GM19043 (cell line): ENCODE results near the gene EOLA1.
A peak's percentile ranks its signal among the peaks of the same experiment; 100 is the strongest.
"Not testable (repeated sequence)": the region's sequence is repeated elsewhere in the genome, so short reads cannot be mapped to it uniquely, and the experiment has no call there.

ENCODE experiments used
- ATAC-seq: cut with Tn5 transposase; IDR thresholded peaks from one replicate; pipeline ENCODE4 v1.9.1; 2021; ENCODE audit warnings: low read depth; ENCODE audit not compliant: unreplicated experiment

Gene EOLA1

GRCh38 chrX:149512225-149512885, 28.5 kb upstream of the EOLA1 start:
- ATAC-seq = peak; percentile 79

DNA sequence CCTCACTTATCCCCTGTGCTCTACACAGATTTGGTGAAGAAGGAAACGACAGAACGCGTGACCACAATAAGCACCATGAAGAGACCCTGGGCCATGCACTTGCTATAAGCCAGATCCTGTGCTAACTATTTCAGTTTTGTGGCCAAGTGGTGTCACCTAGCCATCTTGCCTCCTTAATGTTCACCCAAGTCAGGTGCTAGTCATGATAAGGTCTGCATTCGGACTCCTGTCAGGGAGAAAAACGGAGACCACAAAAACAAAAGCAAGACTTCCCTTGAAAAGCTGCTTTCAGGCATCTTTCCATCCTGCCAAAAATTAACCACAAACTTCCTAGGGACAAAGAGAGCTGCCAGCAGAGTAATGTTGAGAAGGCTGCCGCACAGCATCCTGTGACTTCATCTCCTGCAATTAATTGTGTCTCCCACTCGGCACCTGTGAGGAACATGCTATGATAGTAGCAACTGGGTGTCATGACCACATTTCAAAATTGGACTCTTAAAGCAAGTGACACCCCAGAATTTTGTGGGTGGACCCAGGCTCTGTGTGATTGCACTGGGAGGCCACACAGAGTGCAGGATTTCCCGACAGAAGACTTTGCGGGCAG, 26.9 kb upstream of the EOLA1 start:
- ATAC-seq = no peak

DNA sequence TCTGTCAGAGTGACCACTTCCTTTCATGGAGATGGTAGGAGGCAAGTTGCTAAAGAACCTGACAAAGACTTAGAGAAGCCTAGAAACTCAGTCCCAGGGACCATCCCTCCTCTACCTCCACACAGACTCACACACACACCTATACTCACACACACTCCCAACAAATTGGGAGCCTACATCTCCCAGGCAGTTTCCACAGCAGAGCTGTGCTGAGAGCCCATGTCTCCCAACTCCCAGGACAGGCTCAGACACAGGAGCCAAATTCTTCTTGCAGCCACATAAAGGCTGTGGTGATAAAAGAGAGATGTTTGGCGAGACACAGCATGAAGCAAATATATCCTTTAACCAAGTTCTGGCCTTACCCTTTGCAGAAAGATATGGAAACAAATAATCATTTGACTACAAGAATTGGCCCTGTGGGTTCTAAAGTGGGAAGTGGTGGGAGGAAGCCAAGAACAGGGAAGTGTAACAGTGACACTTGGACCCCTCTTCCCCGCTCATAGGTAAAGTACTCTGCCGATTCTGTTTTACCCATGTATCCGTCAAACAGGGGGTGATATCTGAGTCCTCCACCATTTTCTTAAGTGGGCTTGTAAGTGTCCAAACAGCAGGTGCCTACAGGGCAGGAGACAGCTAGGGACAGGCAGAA, 24.7 kb upstream of the EOLA1 start:
- ATAC-seq = no peak

- ATAC-seq = no peak
Measured at GRCh38 chrX:149516604-149517003, 24.2 kb upstream of the EOLA1 start.

DNA sequence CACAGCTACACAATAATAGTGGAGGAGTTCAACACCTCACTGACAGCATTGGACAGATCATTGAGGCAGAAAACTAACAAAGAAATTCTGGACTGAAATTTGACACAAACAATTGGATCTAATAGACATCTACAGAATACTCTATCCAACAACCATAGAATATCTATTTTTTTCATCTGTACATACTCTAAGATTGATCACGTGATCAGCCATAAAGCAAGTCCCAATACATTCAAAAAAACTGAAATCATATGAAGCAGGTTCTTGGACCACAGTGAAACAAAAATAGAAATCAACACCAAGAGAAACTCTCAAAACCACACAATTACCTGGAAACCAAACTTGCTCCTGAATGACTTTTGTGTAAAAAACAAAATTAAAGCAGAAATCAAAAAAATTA, 23.5 kb upstream of the EOLA1 start:
- ATAC-seq = no peak

DNA sequence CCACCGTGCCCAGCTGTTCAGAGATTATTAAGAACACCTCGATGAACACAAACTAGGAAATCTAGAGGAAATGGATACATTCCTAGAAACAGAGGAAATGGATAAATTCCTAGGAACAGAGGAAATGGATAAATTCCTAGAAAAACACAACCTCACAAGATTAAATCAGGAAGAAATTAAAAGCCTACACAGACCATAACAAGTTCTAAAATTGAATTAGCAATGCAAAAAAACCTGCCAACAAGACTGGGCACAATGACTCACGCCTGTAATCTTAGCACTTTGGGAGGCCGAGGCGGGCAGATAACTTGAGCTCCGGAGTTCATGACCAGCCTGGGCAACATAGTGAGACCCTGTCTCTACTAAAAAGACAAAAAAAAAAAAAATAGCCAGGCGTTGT, 22.6 kb upstream of the EOLA1 start:
- no peak for ATAC-seq

DNA sequence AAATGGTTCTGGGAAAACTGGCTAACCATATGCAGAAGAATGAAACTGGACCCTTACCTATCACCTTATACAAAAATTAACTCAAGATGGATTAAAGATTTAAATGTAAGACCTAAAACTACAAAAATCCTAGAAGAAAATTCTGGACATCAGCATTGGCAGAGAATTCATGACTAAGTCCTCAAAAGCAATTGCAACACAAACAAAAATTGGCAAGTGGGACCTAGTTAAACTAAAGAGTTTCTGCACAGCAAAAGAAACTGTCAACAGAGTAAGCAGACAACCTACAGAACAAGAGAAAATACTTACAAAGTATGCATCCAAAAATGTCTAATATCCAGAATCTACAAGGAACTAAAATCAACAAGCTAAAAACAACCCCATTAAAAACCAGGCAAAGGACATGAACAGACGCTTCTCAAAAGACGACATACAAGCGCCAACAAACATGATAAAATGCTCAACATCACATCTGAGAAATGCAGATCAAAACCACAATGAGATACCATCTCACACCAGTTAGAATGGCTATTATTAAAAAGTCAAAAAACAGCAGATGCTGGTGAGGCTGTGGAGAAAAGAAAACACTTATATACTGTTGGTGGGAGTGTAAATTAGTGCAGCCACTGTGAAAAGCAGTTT, 20.1 kb upstream of the EOLA1 start:
- ATAC-seq = not testable (repeated sequence)

DNA sequence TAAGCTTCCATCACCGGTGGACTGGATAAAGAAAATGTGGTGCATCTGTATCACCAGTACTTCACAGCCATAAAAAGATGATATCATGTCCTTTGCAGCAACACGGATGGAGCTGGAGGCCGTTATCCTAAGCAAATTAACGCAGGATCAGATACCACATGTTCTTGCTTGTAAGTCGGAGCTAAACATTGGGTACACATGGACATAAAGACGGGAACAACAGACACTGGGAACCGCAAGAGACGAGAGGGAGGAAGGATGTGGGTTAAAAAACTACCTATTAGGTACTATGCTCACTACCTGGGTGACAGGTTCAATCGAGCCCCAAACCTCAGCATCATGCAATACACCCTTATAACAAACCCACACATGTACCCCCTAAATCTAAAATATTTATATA, 19.4 kb upstream of the EOLA1 start:
- ATAC-seq = no peak

- ATAC-seq = no peak
Measured at GRCh38 chrX:149522916-149523315, 17.9 kb upstream of the EOLA1 start.

DNA sequence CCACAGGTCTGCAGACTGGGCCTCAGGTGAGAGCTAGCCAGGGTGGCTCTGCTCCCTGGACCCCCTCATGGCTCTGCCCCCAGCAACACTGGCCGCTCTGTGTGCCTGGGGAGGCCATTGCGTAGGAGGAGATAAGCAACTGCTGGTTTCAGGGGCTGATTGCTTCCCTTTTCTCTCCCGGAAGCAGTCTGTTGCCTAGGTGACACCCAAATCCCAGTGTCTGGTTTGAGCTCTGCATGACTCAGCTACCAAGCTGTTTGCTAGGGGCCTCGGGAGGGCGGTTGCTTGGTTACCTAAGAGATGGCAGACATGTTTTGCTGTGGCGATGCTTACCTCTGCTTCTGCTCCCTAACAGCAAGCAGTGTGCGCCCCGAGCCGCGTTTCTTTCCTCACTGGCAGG, 15.4 kb upstream of the EOLA1 start:
- ATAC-seq = peak; percentile 95

GRCh38 chrX:149525903-149526302, 14.9 kb upstream of the EOLA1 start:
- ATAC-seq = peak; percentile 36

DNA sequence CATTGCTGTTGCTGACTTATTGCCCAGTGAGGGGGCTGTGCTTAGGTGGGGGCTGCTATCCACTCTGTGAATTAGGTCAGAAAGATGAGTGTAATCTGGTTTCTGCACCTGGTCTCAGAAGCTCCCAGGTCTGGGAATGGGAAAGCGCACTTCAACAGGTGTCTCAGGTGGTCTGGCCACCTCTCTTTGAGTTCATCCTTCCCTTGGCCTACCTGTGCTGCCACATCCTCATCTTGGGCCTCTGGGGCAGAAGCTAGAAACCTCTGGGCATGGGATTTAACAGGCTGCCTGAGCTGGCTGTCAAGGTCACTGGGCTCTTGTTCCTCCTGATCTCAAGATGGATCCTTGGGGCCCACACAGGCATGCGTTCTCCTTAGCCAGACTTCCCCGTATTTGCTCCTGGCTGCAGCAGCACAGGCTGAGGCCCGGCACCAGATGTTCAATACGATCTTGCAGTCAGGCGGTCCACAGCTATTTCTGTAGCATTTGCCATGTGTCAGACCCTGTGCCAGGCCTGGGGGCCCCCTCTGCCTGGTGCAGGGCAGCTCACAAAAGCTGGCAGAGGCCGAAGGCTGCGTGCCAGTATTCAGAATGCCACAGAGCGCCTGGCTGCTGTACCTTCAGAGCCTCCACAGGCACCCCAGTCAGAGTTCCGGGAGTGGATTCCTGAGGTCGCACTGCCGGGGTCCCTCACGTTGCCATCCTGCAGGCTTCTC, 14.3 kb upstream of the EOLA1 start:
- not testable (repeated sequence) for ATAC-seq

- peak; percentile 20 for ATAC-seq
Measured at GRCh38 chrX:149527705-149528104, 13.1 kb upstream of the EOLA1 start.

- no peak for ATAC-seq
Measured at GRCh38 chrX:149528381-149528780, 12.4 kb upstream of the EOLA1 start.

DNA sequence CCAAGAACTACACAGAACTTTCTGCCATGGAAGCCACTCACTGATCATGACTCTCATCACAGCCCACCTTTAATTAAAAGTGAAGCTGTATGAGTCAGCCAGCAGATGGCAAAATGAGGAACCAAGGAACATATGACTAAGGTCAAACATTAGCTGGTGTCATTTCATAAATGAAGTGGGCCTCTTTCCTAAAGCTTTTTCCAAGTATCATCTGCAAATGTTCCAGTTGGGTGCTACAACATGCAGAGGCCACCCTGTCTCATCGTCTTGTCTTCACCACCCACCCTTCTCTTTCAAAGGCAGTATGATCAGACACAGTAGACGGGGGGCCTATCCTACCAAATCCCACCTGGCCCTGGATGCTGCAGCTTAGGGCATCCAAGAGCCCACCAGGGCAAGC, 9.2 kb upstream of the EOLA1 start:
- ATAC-seq = peak; percentile 75

DNA sequence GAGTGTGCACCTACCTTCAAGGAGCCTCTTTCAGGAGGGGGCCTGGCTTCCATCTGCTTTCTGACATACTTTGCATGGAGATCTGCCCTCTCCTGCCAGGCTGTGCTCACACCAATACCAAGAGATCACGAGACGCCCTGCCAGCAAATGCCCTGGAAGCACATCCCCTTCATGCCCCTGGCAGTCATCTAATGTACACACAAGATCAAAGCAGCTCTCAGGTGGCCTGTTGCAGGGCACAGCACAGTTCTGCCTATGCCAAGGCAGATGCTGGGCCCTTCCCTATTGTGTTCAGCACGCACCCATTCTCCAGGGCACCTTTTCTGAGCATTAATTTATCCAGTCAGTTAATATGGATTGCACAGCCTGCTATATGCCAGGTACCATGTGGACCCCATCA, 7.9 kb upstream of the EOLA1 start:
- not testable (repeated sequence) for ATAC-seq

GRCh38 chrX:149533999-149534398, 6.8 kb upstream of the EOLA1 start:
- ATAC-seq = not testable (repeated sequence)

- not testable (repeated sequence) for ATAC-seq
Measured at GRCh38 chrX:149534926-149535602, 5.7 kb upstream of the EOLA1 start.

GRCh38 chrX:149537474-149537873, 3.3 kb upstream of the EOLA1 start:
- ATAC-seq = peak; percentile 13
